IMR-90 (cell line): ENCODE results near the gene HIKESHI. TPM values are rescaled to one million over a fixed set of nuclear protein-coding genes. Genes with fewer than 3 reads are reported as not detected.

Experiments
- ATAC-seq: fragments of 200-7000 bp; cut with Tn5 transposase; 2 replicates; pipeline ENCODE4 v1.9.1; 2020; ENCODE audit warnings: low read depth, mild to moderate bottlenecking, moderate library complexity
- BruUV-seq: library from RNA; stranded (reverse); fragments of 400-500 nt; replicated peaks from 2 replicates; lab custom pipeline; 2021; lab: Mats Ljungman, UMichigan
- CTCF ChIA-PET: fragments of 300-600 bp; formaldehyde crosslinking; extraction: SDS; loops from one replicate; lab custom pipeline; 2021; ENCODE audit warnings: antibody characterized with exemption; lab: Yijun Ruan, JAX
- POLR2A ChIA-PET: fragments of 300-600 bp; sonication (Branson Sonifier 250); formaldehyde crosslinking; loops from one replicate; lab custom pipeline; 2022; ENCODE audit warnings: antibody characterized with exemption; ENCODE audit not compliant: unreplicated experiment; lab: Charles Lee
- DNase-seq: peaks from one replicate; pipeline ENCODE4 v3.0.0; 2013
- H2AFZ ChIP-seq: replicated peaks from 2 replicates; pipeline ENCODE3; 2013; ENCODE audit warnings: low read length, mild to moderate bottlenecking; ENCODE audit not compliant: poor library complexity
- H2AK5ac ChIP-seq: 2 replicates; pipeline ENCODE4 v1.6.1; 2013; ENCODE audit warnings: low read depth, low read length, inconsistent platforms
- H2AK9ac ChIP-seq: replicated peaks from 2 replicates; pipeline ENCODE3; 2013; ENCODE audit warnings: mild to moderate bottlenecking, low read depth, low read length, moderate library complexity; ENCODE audit not compliant: poor library complexity
- H2BK120ac ChIP-seq: 2 replicates; pipeline ENCODE4 v1.6.1; 2013; ENCODE audit warnings: low read depth, low read length, inconsistent platforms
- H2BK15ac ChIP-seq: 3 replicates; pipeline ENCODE4 v1.6.1; 2013; ENCODE audit warnings: low read depth, low read length, inconsistent platforms
- H2BK20ac ChIP-seq: 2 replicates; pipeline ENCODE4 v1.6.1; 2013; ENCODE audit warnings: low read depth, mild to moderate bottlenecking, inconsistent platforms, low read length, moderate library complexity
- H2BK5ac ChIP-seq: 2 replicates; pipeline ENCODE4 v1.6.1; 2013; ENCODE audit warnings: mild to moderate bottlenecking, low read depth, low read length, inconsistent platforms; ENCODE audit not compliant: poor library complexity, severe bottlenecking
- H3K14ac ChIP-seq: replicated peaks from 2 replicates; pipeline ENCODE4 v1.6.1; 2013; ENCODE audit warnings: low read depth, low read length, inconsistent platforms
- H3K18ac ChIP-seq: 2 replicates; pipeline ENCODE4 v1.6.1; 2013; ENCODE audit warnings: low read depth, low read length, control low read depth
- H3K23ac ChIP-seq: 2 replicates; pipeline ENCODE4 v1.6.1; 2013; ENCODE audit warnings: low read depth, low read length, inconsistent platforms
- H3K27ac ChIP-seq: 2 replicates; pipeline ENCODE4 v1.5.1; 2013; ENCODE audit warnings: mild to moderate bottlenecking, control low read depth, low read length; ENCODE audit not compliant: insufficient read depth
- H3K27me3 ChIP-seq: 2 replicates; pipeline ENCODE4 v1.6.1; 2013; ENCODE audit warnings: low read length; ENCODE audit not compliant: control insufficient read depth, insufficient read depth
- H3K36me3 ChIP-seq: 2 replicates; pipeline ENCODE4 v1.6.1; 2013; ENCODE audit warnings: low read length, mixed read lengths; ENCODE audit not compliant: control insufficient read depth, insufficient read depth
- H3K4ac ChIP-seq: 2 replicates; pipeline ENCODE4 v1.6.1; 2013; ENCODE audit warnings: low read depth, low read length, inconsistent platforms
- H3K4me1 ChIP-seq: 2 replicates; pipeline ENCODE4 v1.6.1; 2013; ENCODE audit warnings: low read length, mixed read lengths; ENCODE audit not compliant: control insufficient read depth, insufficient read depth
- H3K4me2 ChIP-seq: 2 replicates; pipeline ENCODE4 v1.6.1; 2013; ENCODE audit warnings: low read depth, mild to moderate bottlenecking, control low read depth, low read length, moderate library complexity
- H3K4me3 ChIP-seq: 2 replicates; pipeline ENCODE4 v1.5.1; 2013; ENCODE audit warnings: low read depth, mild to moderate bottlenecking, control low read depth, low read length, moderate library complexity; ENCODE audit not compliant: insufficient read depth
- H3K56ac ChIP-seq: 2 replicates; pipeline ENCODE4 v1.6.1; 2013; ENCODE audit warnings: low read length, inconsistent platforms; ENCODE audit not compliant: insufficient read depth; ENCODE audit errors: extremely low read depth
- H3K79me1 ChIP-seq, 2 experiments: 2 replicates each; pipeline ENCODE4 v1.6.1; 2013; ENCODE audit warnings: low read length in 2 of 2, inconsistent platforms in 1 of 2, low read depth in 1 of 2
- H3K9ac ChIP-seq: 2 replicates; pipeline ENCODE4 v1.6.1; 2013; ENCODE audit warnings: low read depth, low read length, control low read depth
- H3K9me1 ChIP-seq: 2 replicates; pipeline ENCODE4 v1.6.1; 2013; ENCODE audit warnings: low read length, inconsistent platforms; ENCODE audit not compliant: insufficient read depth
- H3K9me3 ChIP-seq: 2 replicates; pipeline ENCODE4 v1.6.1; 2013; ENCODE audit warnings: low read length; ENCODE audit not compliant: control insufficient read depth, insufficient read depth
- H4K20me1 ChIP-seq: 2 replicates; pipeline ENCODE4 v1.6.1; 2013; ENCODE audit warnings: low read length, inconsistent platforms; ENCODE audit not compliant: insufficient read depth
- H4K5ac ChIP-seq: 2 replicates; pipeline ENCODE4 v1.6.1; 2013; ENCODE audit warnings: mild to moderate bottlenecking, low read depth, low read length, control low read depth
- H4K8ac ChIP-seq, 2 experiments: 2 replicates each; pipeline ENCODE4 v1.6.1; 2013; ENCODE audit warnings: low read depth in 2 of 2, low read length in 2 of 2, control low read depth in 1 of 2, inconsistent platforms in 1 of 2
- H4K91ac ChIP-seq: 2 replicates; pipeline ENCODE4 v1.6.1; 2013; ENCODE audit warnings: low read depth, low read length, inconsistent platforms; ENCODE audit not compliant: insufficient read depth
- BHLHE40 ChIP-seq: fragments of 150-350 bp; IDR thresholded peaks from 2 replicates; pipeline ENCODE4 v1.6.1; 2016; ENCODE audit warnings: mild to moderate bottlenecking, low read depth, low read length
- CEBPB ChIP-seq: IDR thresholded peaks from 2 replicates; pipeline ENCODE4 v1.6.1; 2012; ENCODE audit warnings: low read depth, low read length, improper control_type of control experiment
- CHD1 ChIP-seq: IDR thresholded peaks from 2 replicates; pipeline ENCODE4 v1.6.1; 2012; ENCODE audit warnings: low read depth, low read length, improper control_type of control experiment
- CTCF ChIP-seq: conservative IDR thresholded peaks from 2 replicates; pipeline ENCODE4 v1.5.1; 2012; ENCODE audit warnings: mild to moderate bottlenecking, low read depth, low read length, improper control_type of control experiment
- ELK1 ChIP-seq: fragments of 150-350 bp; IDR thresholded peaks from 2 replicates; pipeline ENCODE4 v1.6.1; 2016; ENCODE audit warnings: low read depth, mild to moderate bottlenecking, low read length, moderate library complexity, borderline replicate concordance
- MAFK ChIP-seq: IDR thresholded peaks from 2 replicates; pipeline ENCODE4 v1.6.1; 2012; ENCODE audit warnings: low read depth, low read length, improper control_type of control experiment
- MAZ ChIP-seq: IDR thresholded peaks from 2 replicates; pipeline ENCODE4 v1.6.1; 2012; ENCODE audit warnings: low read depth, mild to moderate bottlenecking, low read length, improper control_type of control experiment, moderate library complexity, borderline replicate concordance
- MXI1 ChIP-seq: IDR thresholded peaks from 2 replicates; pipeline ENCODE4 v1.6.1; 2012; ENCODE audit warnings: low read depth, mild to moderate bottlenecking, low read length, moderate library complexity, borderline replicate concordance
- NFE2L2 ChIP-seq: fragments of 150-350 bp; IDR thresholded peaks from 2 replicates; pipeline ENCODE4 v1.6.1; 2016; ENCODE audit warnings: low read depth, mild to moderate bottlenecking, low read length
- POLR2A ChIP-seq: IDR thresholded peaks from 2 replicates; pipeline ENCODE4 v1.6.1; 2012; ENCODE audit warnings: mild to moderate bottlenecking, low read depth, low read length
- RAD21 ChIP-seq: IDR thresholded peaks from 2 replicates; pipeline ENCODE4 v1.6.1; 2012; ENCODE audit warnings: low read length, improper control_type of control experiment
- RCOR1 ChIP-seq: IDR thresholded peaks from 2 replicates; pipeline ENCODE4 v1.6.1; 2012; ENCODE audit warnings: mild to moderate bottlenecking, low read length, improper control_type of control experiment; ENCODE audit not compliant: insufficient replicate concordance
- RFX5 ChIP-seq: IDR thresholded peaks from 2 replicates; pipeline ENCODE4 v1.8.0; 2012; ENCODE audit warnings: low read depth, mild to moderate bottlenecking, low read length, moderate library complexity
- SMC3 ChIP-seq: fragments of 150-350 bp; IDR thresholded peaks from 2 replicates; pipeline ENCODE4 v1.6.1; 2016; ENCODE audit warnings: low read depth, mild to moderate bottlenecking, antibody characterized with exemption, low read length, moderate library complexity
- USF2 ChIP-seq: fragments of 150-350 bp; IDR thresholded peaks from 2 replicates; pipeline ENCODE4 v1.6.1; 2017; ENCODE audit warnings: mild to moderate bottlenecking, antibody characterized with exemption, low read length, low read depth
- WGBS, 2 experiments: methylation state at CpG; one replicate each; pipeline versions ENCODE4 v1.1.5 to v1.1.7; 2013; ENCODE audit warnings: missing lambda C conversion rate in 2 of 2; ENCODE audit not compliant: insufficient read length in 1 of 2; ENCODE audit errors: extremely low coverage in 2 of 2; 5-methylcytosine and 5-hydroxymethylcytosine counted together
- dilution Hi-C: fragments of 300-500 bp; cut with HindIII; formaldehyde crosslinking; loops from one replicate; pipeline ENCODE4 v1.14.3; 2018; ENCODE audit warnings: low sequenced_read_pairs; ENCODE audit not compliant: unreplicated experiment
- in situ Hi-C: fragments of 300-500 bp; cut with MboI; formaldehyde crosslinking; loops from 3 replicates; pipeline ENCODE4 v1.14.3; 2019; ENCODE audit warnings: low sequenced_read_pairs, inconsistent platforms, mixed read lengths
- intact Hi-C: fragments of 100-400 bp; cut with micrococcal nuclease; formaldehyde crosslinking; loops from 2 replicates; pipeline ENCODE4 v1.10.0; 2022
- polyA plus RNA-seq, 3 experiments: library from polyadenylated mRNA; depleted of rRNA; stranded (reverse); fragments of >200 nt; gene quantifications; 2 replicates each; pipeline ENCODE4 v1.2.3, GENCODE V29; 2012; ENCODE audit warnings: low replicate concordance in 1 of 3
- total RNA-seq: library from RNA; depleted of rRNA; stranded (reverse); fragments of >200 nt; gene quantifications from 2 replicates; pipeline ENCODE4 v1.2.3, GENCODE V29; 2012

Gene HIKESHI
- total and polyA plus RNA-seq, 2 of the 4 experiments (the other 2 are of a cell fraction), result 49.4 to 73.5 TPM

GRCh38 chr11:86374586-86374985 lies 72.5 kb downstream of the HIKESHI start, which contains the start of gene CCDC81:
TSS of gene CCDC81 (plus strand) at chr11:86374887. CDS start at chr11:86375164, 277 bp downstream.
- no peak within 1 kb of the TSS for H4K91ac ChIP-seq
- H3K9ac ChIP-seq, result peak within 1 kb of the TSS; percentile 22; the same call in 1 of the 2 replicates
- TF ChIP-seq ELK1, result no peak
- no peak for TF ChIP-seq CEBPB
- no peak for TF ChIP-seq RFX5
- TF ChIP-seq MAFK, result no peak
- TF ChIP-seq USF2, result no peak
- no peak for TF ChIP-seq BHLHE40
- TF ChIP-seq SMC3, result no peak
- no peak for TF ChIP-seq RCOR1
- TF ChIP-seq MXI1, result no peak
- TF ChIP-seq RAD21, result no peak
- TF ChIP-seq POLR2A, result no peak
- TF ChIP-seq CHD1, result no peak
- no peak for TF ChIP-seq MAZ
- no peak for TF ChIP-seq NFE2L2
- TF ChIP-seq CTCF, result no peak
- peak within 1 kb of the TSS; percentile 65 for H3K23ac ChIP-seq
- no peak within 1 kb of the TSS for H3K14ac ChIP-seq
- ChIA-PET CTCF (no interaction called here), POLR2A (no interaction called here)
- in situ Hi-C loops, result no loop called here
- peak within 1 kb of the TSS; percentile 91 for H2AFZ ChIP-seq
- ATAC-seq (peak; percentile 35), DNase-seq (no peak)
- peak within 1 kb of the TSS; percentile 27; the same call in 1 of the 2 replicates for H3K4me3 ChIP-seq
- H2BK20ac ChIP-seq, result no peak within 1 kb of the TSS
- no TSS peak for BruUV-seq
- no peaks in the 10 kb centered on the region for H3K79me1 ChIP-seq
- no peak within 1 kb of the TSS for H3K4ac ChIP-seq
- peaks cover 2% of the 10 kb centered on the region; the same call in 1 of the 2 replicates for H3K4me1 ChIP-seq
- peak within 1 kb of the TSS; percentile 70 for H3K4me2 ChIP-seq
- no peak within 1 kb of the TSS for H3K27ac ChIP-seq
- no peak within 1 kb of the TSS for H3K18ac ChIP-seq
- WGBS, 2 experiments, result 7% methylated on average over 3 of the region's 25 CpGs; no CpG with 5 or more reads in 1 of the 2 experiments
- H3K27me3 ChIP-seq, result no peaks in the 10 kb centered on the region
- H2AK5ac ChIP-seq, result no peak within 1 kb of the TSS; the same call in 1 of the 2 replicates
- H3K36me3 ChIP-seq, result no peaks in the 10 kb centered on the region
- H4K5ac ChIP-seq, result no peak within 1 kb of the TSS
- intact Hi-C loops, result no loop called here
- H3K56ac ChIP-seq, result no peak within 1 kb of the TSS
- H4K8ac ChIP-seq, result 0 out of 4 replicates have a peak within 1 kb of the TSS, but pooled peaks of 1 of the 2 experiments have one; percentile 21
- H3K9me1 ChIP-seq, result no peaks in the 10 kb centered on the region
- dilution Hi-C loops, result no loop called here
- no peak within 1 kb of the TSS for H2BK5ac ChIP-seq
- H2BK15ac ChIP-seq, result no peak within 1 kb of the TSS
- peak within 1 kb of the TSS; percentile 58 for H2AK9ac ChIP-seq
- H2BK120ac ChIP-seq, result 0 out of 2 replicates have a peak within 1 kb of the TSS, but pooled peaks have one; percentile 3
- no peaks in the 10 kb centered on the region for H4K20me1 ChIP-seq
- H3K9me3 ChIP-seq, result no peaks in the 10 kb centered on the region
